Ecto neural progenitor cell (in vitro differentiated cells): ENCODE measurements around the gene GPALPP1.
"Not testable (repeated sequence)": the region's sequence is repeated elsewhere in the genome, so short reads cannot be mapped to it uniquely, and the experiment has no call there.

Experiments used
- DNase-seq: peaks from one replicate; pipeline ENCODE4 v3.0.0-alpha.2; 2018; ENCODE audit warnings: low spot score

The GPALPP1 gene

DNA sequence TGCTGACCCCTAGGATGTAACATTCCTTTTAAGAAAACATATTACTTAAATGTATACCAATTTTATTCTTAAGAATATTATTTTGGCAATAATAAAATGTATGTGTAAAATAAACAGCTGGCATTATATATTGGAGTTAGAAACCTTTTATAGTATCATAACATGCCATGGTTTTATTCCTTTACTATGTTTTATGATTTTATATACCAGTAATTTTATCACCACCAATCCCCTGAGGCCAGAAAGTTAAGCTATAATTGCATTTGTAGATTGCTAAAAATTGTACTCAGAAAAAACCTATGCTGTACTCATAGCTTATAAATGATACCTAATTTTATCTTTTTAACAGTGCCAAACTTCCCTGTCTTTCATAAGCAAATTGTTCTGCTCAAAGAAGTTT lies 17.9 kb downstream of the GPALPP1 start:
- DNase-seq = no peak

GRCh38 chr13:45007823-45008222 lies 18.5 kb downstream of the GPALPP1 start:
- DNase-seq = no peak

- DNase-seq = no peak
Measured at GRCh38 chr13:45011198-45011597, 21.9 kb downstream of the GPALPP1 start.

- DNase-seq = no peak
Measured at GRCh38 chr13:45015300-45015699, 26.0 kb downstream of the GPALPP1 start.

GRCh38 chr13:45016792-45017425 lies 27.6 kb downstream of the GPALPP1 start:
- DNase-seq = no peak

- not testable (repeated sequence) for DNase-seq
Measured at GRCh38 chr13:45019981-45020380, 30.6 kb downstream of the GPALPP1 start.

DNA sequence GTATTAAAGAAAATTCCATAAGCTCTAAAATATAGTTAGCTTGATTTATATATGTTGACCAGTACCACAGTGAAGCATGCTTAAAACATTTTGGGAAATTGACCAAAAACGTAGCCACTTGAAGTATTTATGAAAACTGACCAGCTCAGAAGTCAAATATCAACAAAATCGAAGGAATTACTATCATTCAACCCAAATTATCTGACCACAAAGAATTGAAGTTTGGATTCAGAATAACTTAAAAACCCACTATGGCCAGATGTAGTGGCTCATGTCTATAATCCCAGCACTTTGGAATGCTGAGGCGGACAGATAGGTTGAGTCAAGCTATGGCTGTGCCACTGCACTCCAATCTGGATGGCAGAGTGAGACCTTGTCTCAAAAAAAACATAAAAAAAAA lies 31.9 kb downstream of the GPALPP1 start:
- DNase-seq = no peak

DNA sequence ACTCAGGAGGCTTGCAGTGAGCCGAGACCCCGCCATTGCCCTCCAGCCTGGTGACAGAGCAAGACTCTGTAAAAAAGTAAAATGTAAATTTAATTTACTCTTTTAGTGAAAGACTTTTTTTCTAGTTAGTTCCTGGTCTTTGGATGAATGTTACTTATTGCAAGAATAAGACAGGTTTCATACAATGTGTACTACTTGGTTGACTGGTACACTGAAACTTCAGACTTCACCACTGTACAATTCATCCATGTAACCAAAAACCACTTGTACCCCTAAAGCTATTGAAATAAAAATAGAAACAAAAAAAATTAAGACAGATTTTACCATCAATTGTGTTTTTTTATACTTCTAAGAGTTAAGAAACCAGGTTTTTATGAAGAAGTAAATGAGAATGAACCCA lies 35.5 kb downstream of the GPALPP1 start:
- DNase-seq = no peak

GRCh38 chr13:45034342-45034741 lies 45.0 kb downstream of the GPALPP1 start:
- no peak for DNase-seq

DNA sequence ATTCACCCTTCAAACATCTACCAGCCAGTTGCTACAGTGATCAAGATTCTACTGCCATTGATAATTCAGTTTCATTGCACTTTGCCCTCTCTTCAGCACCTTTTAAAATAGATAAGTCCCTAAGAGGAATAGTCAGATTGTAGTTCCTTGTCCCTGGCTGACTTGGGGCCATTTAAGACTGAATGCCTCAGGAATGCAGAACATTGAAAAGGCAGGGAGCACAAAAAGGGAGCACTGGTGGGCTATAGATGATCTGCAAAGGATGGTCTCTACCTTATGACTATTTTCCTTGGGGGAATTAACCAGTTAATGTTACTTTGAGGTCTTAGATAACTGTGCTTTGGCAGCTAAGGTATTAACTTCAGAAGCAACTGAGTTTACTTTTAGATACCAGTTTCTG lies 46.9 kb downstream of the GPALPP1 start:
- no peak for DNase-seq

- no peak for DNase-seq
Measured at GRCh38 chr13:45040173-45040572, 50.8 kb downstream of the GPALPP1 start.

GRCh38 chr13:45040622-45041021 lies 51.3 kb downstream of the GPALPP1 start:
- no peak for DNase-seq

- no peak for DNase-seq
Measured at GRCh38 chr13:45042539-45042938, 53.2 kb downstream of the GPALPP1 start.

- no peak for DNase-seq
Measured at GRCh38 chr13:45046445-45046844, 57.1 kb downstream of the GPALPP1 start.

DNA sequence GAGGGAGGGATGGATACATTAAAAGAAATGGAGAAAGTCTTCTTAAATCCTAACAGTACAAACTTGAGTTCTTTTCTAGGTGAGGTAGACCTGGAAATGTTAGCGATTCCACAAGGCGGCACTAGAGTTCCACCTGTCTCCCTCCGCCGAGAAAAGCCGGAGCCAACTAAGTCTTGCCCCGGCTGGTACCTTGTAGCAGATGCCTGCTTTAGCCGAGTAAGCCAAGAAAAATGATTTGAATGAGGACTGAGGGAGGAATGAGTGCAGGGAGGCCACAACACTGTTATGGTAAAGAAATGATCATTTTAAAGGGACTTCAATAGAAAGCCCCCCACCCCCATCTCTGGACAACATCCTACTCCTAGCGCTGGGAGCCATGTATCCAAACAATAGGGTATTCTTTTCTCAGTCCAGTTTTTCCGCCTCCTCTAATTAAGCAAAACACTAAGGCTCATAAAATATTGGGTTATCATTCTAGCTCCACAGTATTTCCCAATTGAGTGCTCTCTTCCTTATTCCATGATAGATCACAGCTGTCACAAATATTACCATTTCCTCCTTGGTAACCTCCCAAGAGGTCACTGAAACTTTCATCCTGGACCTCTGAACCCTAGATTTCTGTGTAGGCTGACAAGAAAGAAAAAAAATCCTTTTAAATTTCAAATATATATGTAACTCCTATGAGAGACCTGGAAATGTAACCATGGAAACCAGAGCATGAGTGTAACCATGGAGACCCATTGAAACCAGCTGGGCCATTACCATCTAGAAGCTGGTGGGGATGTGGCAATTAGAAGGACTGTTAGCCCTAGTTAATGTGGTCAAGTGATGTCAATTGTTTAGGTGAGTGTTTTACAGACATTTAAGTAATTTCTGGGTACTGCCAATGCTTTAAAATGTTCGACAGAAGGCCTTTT lies 58.3 kb downstream of the GPALPP1 start:
- peak; percentile 80 for DNase-seq

DNA sequence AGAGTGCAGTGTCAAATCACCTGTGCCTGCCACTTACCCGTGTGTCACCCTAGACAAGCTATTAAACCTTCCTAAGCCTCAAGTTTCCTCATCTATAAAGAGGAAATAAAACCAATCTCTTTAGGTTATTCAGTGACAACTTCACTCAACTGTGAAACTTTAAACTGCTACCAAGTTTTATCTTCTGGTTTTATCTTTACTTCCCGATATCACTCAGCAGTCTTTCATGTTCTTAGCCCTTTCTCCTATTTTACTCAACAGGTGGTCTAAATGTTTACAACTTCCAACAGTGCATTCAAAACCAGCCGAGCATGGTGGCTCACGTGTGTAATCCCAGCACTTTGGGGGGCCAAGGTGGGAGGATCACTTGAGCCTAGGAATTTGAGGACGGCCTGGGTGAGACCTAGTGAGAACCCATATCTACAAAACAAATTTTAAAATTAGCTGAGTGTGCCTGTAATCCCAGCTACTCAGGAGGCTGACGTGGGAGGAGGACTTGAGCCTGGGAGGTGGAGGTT lies 59.6 kb downstream of the GPALPP1 start:
- no peak for DNase-seq

DNA sequence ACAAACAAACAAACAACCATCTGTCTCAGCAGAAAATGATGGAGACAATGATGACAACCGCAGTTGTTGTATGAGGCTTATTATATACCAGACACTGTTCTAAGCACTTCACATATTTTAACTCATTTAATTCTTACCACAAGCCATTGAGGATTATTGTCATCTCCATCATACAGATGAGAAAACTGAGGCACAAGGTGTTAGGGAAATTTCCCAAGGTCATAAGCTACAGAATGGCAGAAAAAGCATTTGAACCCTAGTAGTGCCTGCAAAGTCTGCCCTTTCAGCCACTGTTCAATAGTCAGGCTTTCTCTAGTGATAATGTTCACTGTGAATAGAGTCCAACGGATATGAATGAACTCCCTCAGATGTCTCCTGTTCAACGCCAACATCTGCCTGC lies 60.1 kb downstream of the GPALPP1 start:
- no peak for DNase-seq

DNA sequence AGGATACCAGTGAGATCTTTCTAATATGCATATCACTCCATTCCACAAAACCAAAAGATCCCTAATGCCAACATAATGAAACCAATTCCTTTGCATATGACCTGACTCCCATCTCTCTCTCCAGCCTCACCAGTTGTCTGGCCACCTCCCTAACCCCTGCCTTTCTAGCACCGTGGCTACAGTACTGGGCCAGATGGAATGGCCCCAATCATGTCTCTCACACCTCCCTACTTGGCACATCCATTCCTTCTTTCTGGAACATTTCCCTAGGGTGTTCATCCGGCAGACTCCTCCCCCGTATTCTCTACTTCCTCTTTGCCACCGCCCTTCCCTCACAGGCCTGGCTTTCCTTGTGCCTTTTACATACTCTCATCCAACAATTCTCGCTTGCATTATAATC lies 62.0 kb downstream of the GPALPP1 start:
- no peak for DNase-seq

DNA sequence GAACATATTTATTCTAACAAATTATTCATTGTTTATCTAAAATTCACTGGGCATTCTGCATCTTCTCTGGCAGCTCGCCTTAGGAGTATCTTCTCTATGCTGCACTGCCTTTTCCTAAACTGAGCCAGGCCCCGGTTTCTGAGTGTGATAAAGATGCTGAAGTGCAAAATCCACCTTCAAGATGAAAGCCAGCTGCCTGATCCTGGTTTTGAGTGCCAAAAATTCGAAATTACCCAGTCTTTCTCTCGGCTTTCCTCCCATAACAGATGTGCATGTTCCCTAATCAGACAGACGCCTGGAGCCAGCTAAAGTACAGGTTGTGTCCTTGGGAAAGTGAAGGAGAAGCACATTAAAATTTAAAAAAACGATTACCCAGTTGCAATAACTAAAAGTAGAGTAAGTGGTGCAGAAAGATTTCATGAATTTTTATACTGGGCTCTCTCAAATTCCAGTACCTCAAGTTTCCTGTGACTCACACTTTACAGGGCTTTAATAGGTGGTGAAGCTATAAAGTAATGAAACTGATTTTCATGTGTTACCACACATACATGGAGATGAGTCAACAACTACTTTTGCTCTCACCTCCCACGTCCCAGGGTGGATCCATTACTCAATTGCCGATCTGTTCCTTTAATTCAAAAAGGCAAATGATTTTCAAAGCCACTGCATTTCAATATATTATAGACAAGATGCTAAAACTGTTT lies 66.0 kb downstream of the GPALPP1 start:
- no peak for DNase-seq

GRCh38 chr13:45055902-45056648 lies 66.7 kb downstream of the GPALPP1 start:
- DNase-seq = no peak

- no peak for DNase-seq
Measured at GRCh38 chr13:45060062-45060461, 70.7 kb downstream of the GPALPP1 start.
